ENCODE measurements around the gene TMC7. TPM values are rescaled to one million over a fixed set of nuclear protein-coding genes. Genes with fewer than 3 reads are reported as not detected.
"Not testable (repeated sequence)": the region's sequence is repeated elsewhere in the genome, so short reads cannot be mapped to it uniquely, and the experiment has no call there.

The TMC7 gene
- total RNA-seq, 2 experiments from 2014 or later, result not detected

GRCh38 chr16:18950469-18951185 is 33.1 kb upstream of the TMC7 start:
- Mint-ChIP-seq H3K9me3 (no peaks in the 10 kb centered on the region), H3K27ac (no peak overlapping the region), H3K36me3 (ENCODE audit: low read depth) (no peaks in the 10 kb centered on the region), H3K4me3 (no peak overlapping the region), H3K4me1 (ENCODE audit: low read depth) (peaks cover 16% of the 10 kb centered on the region), H3K27me3 (no peaks in the 10 kb centered on the region)
- POLR2A ChIA-PET, result no interaction called here
- intact Hi-C loops (cut with micrococcal nuclease), result no loop called here
- no peak for TF ChIP-seq CTCF (IDR thresholded peaks at IDR 0.05)
- ATAC-seq (no peak), DNase-seq (no peak)
- CTCF ChIA-PET, result interaction anchor here (3.4 kb wide), 1 partner anchor 18 kb away, joined by 14 read pairs; no protein-coding TSS in a partner anchor

- ChIA-PET POLR2A (no interaction called here), CTCF (interaction anchor here (1.6 to 3.4 kb wide), 3 partner anchors 13 to 22 kb away, joined by 3 to 14 read pairs (median 7); no protein-coding TSS in a partner anchor)
- H3K4me1 Mint-ChIP-seq (ENCODE audit: low read depth), result peaks cover 9% of the 10 kb centered on the region
- H3K27me3 Mint-ChIP-seq, result no peaks in the 10 kb centered on the region
- intact Hi-C loops (cut with micrococcal nuclease), result no loop called here
- H3K27ac Mint-ChIP-seq, result no peak overlapping the region
- no peak overlapping the region for H3K4me3 Mint-ChIP-seq
- no peak for TF ChIP-seq CTCF (IDR thresholded peaks at IDR 0.05)
- H3K36me3 Mint-ChIP-seq (ENCODE audit: low read depth), result no peaks in the 10 kb centered on the region
- DNase-seq, result no peak
- no peak for ATAC-seq
- H3K9me3 Mint-ChIP-seq, result no peaks in the 10 kb centered on the region
Observed at GRCh38 chr16:18953547-18953946, 30.2 kb upstream of the TMC7 start.

- H3K9me3 Mint-ChIP-seq; CTCF ChIA-PET; H3K27me3 Mint-ChIP-seq; POLR2A ChIA-PET; H3K36me3 Mint-ChIP-seq (ENCODE audit: low read depth); H3K4me1 Mint-ChIP-seq (ENCODE audit: low read depth); intact Hi-C loops (cut with micrococcal nuclease): not testable (repeated sequence)
- DNase-seq (peak; percentile 29), ATAC-seq (peak; percentile 82)
- peak overlapping the region; percentile 64 for H3K4me3 Mint-ChIP-seq
- H3K27ac Mint-ChIP-seq, result peak overlapping the region; percentile 60
Observed at GRCh38 chr16:18955874-18956580, 27.7 kb upstream of the TMC7 start.

GRCh38 chr16:18956658-18957241 is 27.0 kb upstream of the TMC7 start:
- H3K27ac Mint-ChIP-seq, result peak overlapping the region; percentile 60
- intact Hi-C loops (cut with micrococcal nuclease); ATAC-seq; H3K36me3 Mint-ChIP-seq (ENCODE audit: low read depth); H3K4me1 Mint-ChIP-seq (ENCODE audit: low read depth); H3K27me3 Mint-ChIP-seq; H3K9me3 Mint-ChIP-seq; DNase-seq: not testable (repeated sequence)
- POLR2A ChIA-PET, result interaction anchor here (1.4 kb wide), 1 partner anchor 10 kb away, joined by 4 read pairs; no protein-coding TSS in a partner anchor
- CTCF ChIA-PET, result interaction anchor here (1.5 kb wide), 1 partner anchor 25 kb away, joined by 3 read pairs; no protein-coding TSS in a partner anchor
- peak overlapping the region; percentile 64 for H3K4me3 Mint-ChIP-seq

GRCh38 chr16:18958621-18959029 is 25.1 kb upstream of the TMC7 start:
- Mint-ChIP-seq H3K4me1 (ENCODE audit: low read depth) (peaks cover 7% of the 10 kb centered on the region), H3K4me3 (no peak overlapping the region), H3K27ac (no peak overlapping the region), H3K27me3 (no peaks in the 10 kb centered on the region), H3K9me3 (no peaks in the 10 kb centered on the region), H3K36me3 (ENCODE audit: low read depth) (no peaks in the 10 kb centered on the region)
- ATAC-seq (no peak), DNase-seq (no peak)
- intact Hi-C loops (cut with micrococcal nuclease), result no loop called here
- TF ChIP-seq CTCF (IDR thresholded peaks at IDR 0.05), result no peak
- CTCF ChIA-PET, result interaction anchor here (0.5 to 1.3 kb wide), 3 partner anchors 10 to 157 kb away, joined by 3 to 4 read pairs (median 3); partner anchors contain the start of gene ARL6IP1
- POLR2A ChIA-PET, result interaction anchor here (0.7 kb wide), 1 partner anchor 11 kb away, joined by 5 read pairs; no protein-coding TSS in a partner anchor

Data from activated CD8-positive, alpha-beta T cell treated with anti-CD3 and anti-CD28 coated beads for 36 hours (primary cell).